ENCODE data around the gene RLF. TPM values are rescaled to one million over a fixed set of nuclear protein-coding genes. Genes with fewer than 3 reads are reported as not detected.

RLF gene
- total and polyA plus RNA-seq, 2 of the 8 experiments (the other 6 are each of a cell fraction or from before 2014, with no cell fraction given), result 4.2 to 18.0 TPM

GRCh38 chr1:40251456-40251855 lies 90.3 kb downstream of the RLF start:
- no peak overlapping the region for H2BK15ac ChIP-seq (ENCODE audit: low read length)
- H2BK120ac ChIP-seq (replicated peaks; ENCODE audit: low read depth, low read length), result no peak overlapping the region
- no peak overlapping the region for H4K91ac ChIP-seq (replicated peaks; ENCODE audit: insufficient read length, low read length)
- H3K4me1 ChIP-seq (replicated peaks in 1 of 4; ENCODE audit: control insufficient read depth in 3 of 4, insufficient read depth in 4 of 4, low read length in 3 of 4), result no peaks in the 10 kb centered on the region
- H3K4me2 ChIP-seq (ENCODE audit: insufficient read depth in 1 of 2, low read depth in 2 of 2, low read length in 2 of 2), result no peak overlapping the region
- H2AK5ac ChIP-seq (ENCODE audit: low read depth, low read length), result no peak overlapping the region
- no peak overlapping the region for H3K18ac ChIP-seq (ENCODE audit: extremely low read depth, low read length)
- no peak overlapping the region for H4K8ac ChIP-seq (ENCODE audit: extremely low read depth, insufficient read depth, low read length)
- ChIA-PET POLR2A (ENCODE audit: partially characterized antibody) (interaction anchor here (0.7 to 0.9 kb wide), 2 partner anchors 8 to 45 kb away, joined by 3 to 5 read pairs; no protein-coding TSS in a partner anchor), CTCF (ENCODE audit: partially characterized antibody) (interaction anchor here (0.8 kb wide), 1 partner anchor 98 kb away, joined by 3 read pairs; no protein-coding TSS in a partner anchor)
- H3K27ac ChIP-seq (ENCODE audit: low read depth, low read length), result no peak overlapping the region
- no peak overlapping the region for H4K5ac ChIP-seq (ENCODE audit: insufficient read length, low read depth, low read length)
- H2AFZ ChIP-seq (ENCODE audit: low read length), result no peak overlapping the region
- no peak overlapping the region for H3K9ac ChIP-seq (replicated peaks in 1 of 4; ENCODE audit: extremely low read depth in 1 of 4, low read depth in 3 of 4, low read length in 3 of 4)
- no peaks in the 10 kb centered on the region for H3K27me3 ChIP-seq (replicated peaks in 1 of 4; ENCODE audit: control insufficient read depth in 3 of 4, extremely low read depth in 1 of 4, insufficient read depth in 3 of 4, low read length in 3 of 4)
- H3K4ac ChIP-seq (replicated peaks; ENCODE audit: insufficient read length, low read depth, low read length), result no peak overlapping the region
- no peak overlapping the region for H2BK20ac ChIP-seq (ENCODE audit: low read length)
- no peak overlapping the region for H3K4me3 ChIP-seq (ENCODE audit: extremely low read depth in 1 of 4, insufficient read depth in 2 of 4, low read depth in 3 of 4, low read length in 4 of 4)
- H3K56ac ChIP-seq (replicated peaks; ENCODE audit: insufficient read length, low read depth, low read length), result no peak overlapping the region
- no peak overlapping the region for H2BK5ac ChIP-seq (ENCODE audit: low read depth, low read length)
- no peak overlapping the region for H3K14ac ChIP-seq (ENCODE audit: insufficient read length)
- H3K23ac ChIP-seq (ENCODE audit: insufficient read length), result no peak overlapping the region
- H3K79me1 ChIP-seq (ENCODE audit: low read depth, low read length), result no peaks in the 10 kb centered on the region
- peaks cover 0 to 3% of the 10 kb centered on the region in 2 experiments; a peak in 2 of 4 replicates for H3K79me2 ChIP-seq (ENCODE audit: control insufficient read depth in 1 of 2, insufficient read depth in 2 of 2, low read length in 2 of 2)
- H3K9me3 ChIP-seq (ENCODE audit: insufficient read depth in 2 of 2, low read depth in 1 of 2, low read length in 1 of 2), result no peaks in the 10 kb centered on the region
- H2BK12ac ChIP-seq (ENCODE audit: low read depth, low read length), result no peak overlapping the region
- DNase-seq (ENCODE audit: low read depth in 1 of 2, low spot score in 2 of 2) (no peak), FAIRE-seq (no peak)
- H4K20me1 ChIP-seq (replicated peaks in 1 of 2; ENCODE audit: control insufficient read depth in 1 of 2, insufficient read depth in 2 of 2, low read length in 2 of 2), result peaks cover 0 to 1% of the 10 kb centered on the region in 2 experiments
- WGBS, 2 experiments (ENCODE audit: extremely low coverage in 1 of 2, insufficient coverage in 1 of 2, insufficient read length in 1 of 2, insufficient replicate concordance in 2 of 2, low coverage in 1 of 2, low lambda C conversion rate in 2 of 2, missing lambda C conversion rate in 1 of 2), result 99% methylated on average over 4 of the region's 4 CpGs; no CpG with 5 or more reads in 1 of the 2 experiments
- H3K36me3 ChIP-seq (ENCODE audit: control insufficient read depth in 2 of 4, insufficient read depth in 4 of 4, low read length in 3 of 4), result no peaks in the 10 kb centered on the region
- no peaks in the 10 kb centered on the region for H3K23me2 ChIP-seq (ENCODE audit: low read depth, low read length)
- TF ChIP-seq PHF8 (conservative IDR thresholded peaks at IDR 0.05; ENCODE audit: low read depth, low read length) (no peak), EZH2 (IDR thresholded peaks at IDR 0.05; ENCODE audit: low read depth, low read length, severe bottlenecking) (no peak), E2F6 (IDR thresholded peaks at IDR 0.05) (no peak), CHD2 (IDR thresholded peaks at IDR 0.05; ENCODE audit: low read length) (no peak), CTCF (IDR thresholded peaks at IDR 0.05; ENCODE audit: control extremely low read depth in 1 of 3, insufficient read depth in 1 of 3, low read depth in 1 of 3, low read length in 3 of 3) (no peak), CEBPB (IDR thresholded peaks at IDR 0.05; ENCODE audit: low read depth, low read length) (no peak), EP300 (IDR thresholded peaks at IDR 0.05; ENCODE audit: borderline replicate concordance in 1 of 2, low read depth in 2 of 2, low read length in 2 of 2) (no peak), BRCA1 (IDR thresholded peaks at IDR 0.05; ENCODE audit: low read depth, low read length) (no peak), TAF7 (optimal IDR thresholded peaks at IDR 0.05; ENCODE audit: borderline replicate concordance, low read depth, low read length) (no peak), RAD21 (IDR thresholded peaks at IDR 0.05 in 1 of 2, conservative IDR thresholded peaks at IDR 0.05 in 1 of 2; ENCODE audit: low read depth in 2 of 2, low read length in 2 of 2) (no peak)
